Measurements from ENCODE around the gene TRAF5. TPM values are rescaled to one million over a fixed set of nuclear protein-coding genes. Genes with fewer than 3 reads are reported as not detected.

The TRAF5 gene
- total RNA-seq, 1 experiment from 2014 or later = 8.8 TPM

DNA sequence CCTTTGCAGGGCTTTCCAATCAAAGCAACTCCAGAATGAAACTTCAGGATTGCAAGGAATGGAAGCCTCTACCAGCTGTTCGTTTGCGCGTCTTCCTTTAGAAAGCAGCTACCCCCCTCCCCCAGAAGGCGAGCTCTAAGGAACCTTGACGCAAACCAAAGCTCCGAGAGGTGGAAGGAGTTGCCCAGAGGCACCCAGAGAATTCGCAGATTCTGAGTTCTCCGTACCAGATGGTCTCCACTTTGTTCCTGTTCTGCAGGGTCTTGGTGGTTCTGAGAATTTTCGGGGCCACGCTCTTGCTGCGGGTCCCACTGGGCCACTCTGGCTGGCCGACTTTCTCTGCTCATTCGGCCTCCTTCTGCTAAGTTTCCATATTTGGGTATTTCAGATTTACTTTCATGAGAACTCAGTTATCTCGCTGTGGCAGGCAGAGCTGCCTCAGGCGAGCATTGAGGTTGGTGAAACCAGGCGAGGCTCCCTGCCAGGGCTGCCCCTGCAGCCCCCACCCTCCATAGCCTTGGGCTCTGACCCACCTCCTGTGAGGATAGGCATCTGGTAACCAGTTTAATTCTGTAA is 801 bp downstream of the TRAF5 start:
- ChIA-PET CTCF (interaction anchor here (0.7 kb wide), 1 partner anchor 142 kb away, joined by 3 read pairs; no protein-coding TSS in a partner anchor), POLR2A (no interaction called here)
- Histone ChIP-seq H3K27me3 (replicated peaks; ENCODE audit: control insufficient read depth, insufficient read depth, low read length) (no peaks in the 10 kb centered on the region), H3K36me3 (ENCODE audit: control insufficient read depth, insufficient read depth, low read length) (no peaks in the 10 kb centered on the region), H3K4me3 (ENCODE audit: low read depth, low read length) (peak overlapping the region; percentile 66), H3K4me1 (peaks cover 4% of the 10 kb centered on the region), H3K9me3 (no peaks in the 10 kb centered on the region)
- TF ChIP-seq, protein P1, sequence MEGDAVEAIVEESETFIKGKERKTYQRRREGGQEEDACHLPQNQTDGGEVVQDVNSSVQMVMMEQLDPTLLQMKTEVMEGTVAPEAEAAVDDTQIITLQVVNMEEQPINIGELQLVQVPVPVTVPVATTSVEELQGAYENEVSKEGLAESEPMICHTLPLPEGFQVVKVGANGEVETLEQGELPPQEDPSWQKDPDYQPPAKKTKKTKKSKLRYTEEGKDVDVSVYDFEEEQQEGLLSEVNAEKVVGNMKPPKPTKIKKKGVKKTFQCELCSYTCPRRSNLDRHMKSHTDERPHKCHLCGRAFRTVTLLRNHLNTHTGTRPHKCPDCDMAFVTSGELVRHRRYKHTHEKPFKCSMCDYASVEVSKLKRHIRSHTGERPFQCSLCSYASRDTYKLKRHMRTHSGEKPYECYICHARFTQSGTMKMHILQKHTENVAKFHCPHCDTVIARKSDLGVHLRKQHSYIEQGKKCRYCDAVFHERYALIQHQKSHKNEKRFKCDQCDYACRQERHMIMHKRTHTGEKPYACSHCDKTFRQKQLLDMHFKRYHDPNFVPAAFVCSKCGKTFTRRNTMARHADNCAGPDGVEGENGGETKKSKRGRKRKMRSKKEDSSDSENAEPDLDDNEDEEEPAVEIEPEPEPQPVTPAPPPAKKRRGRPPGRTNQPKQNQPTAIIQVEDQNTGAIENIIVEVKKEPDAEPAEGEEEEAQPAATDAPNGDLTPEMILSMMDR (IDR thresholded peaks at IDR 0.05; ENCODE audit: insufficient read depth in 1 of 2, low read depth in 1 of 2, low read length in 1 of 2, severe bottlenecking in 1 of 2, unreplicated experiment in 1 of 2) = no peak
- no TSS peak for BruUV-seq (replicated peaks)
- peak overlapping the region; percentile 87 for H3K4me3 Mint-ChIP-seq (ENCODE audit: unreplicated experiment)
- H3K27ac Mint-ChIP-seq (ENCODE audit: unreplicated experiment) = peak overlapping the region; percentile 74
- intact Hi-C loops (cut with micrococcal nuclease; ENCODE audit: unreplicated experiment) = no loop called here
- DNase-seq = no peak
- no peaks in the 10 kb centered on the region for H3K9me3 Mint-ChIP-seq (ENCODE audit: unreplicated experiment)
- H3K36me3 Mint-ChIP-seq (ENCODE audit: insufficient read depth, unreplicated experiment) = no peaks in the 10 kb centered on the region
- H3K4me1 Mint-ChIP-seq (ENCODE audit: low read depth, unreplicated experiment) = peaks cover 10% of the 10 kb centered on the region
- H3K27me3 Mint-ChIP-seq (ENCODE audit: insufficient read depth, unreplicated experiment) = no peaks in the 10 kb centered on the region

GRCh38 chr1:211328084-211328694 is 1.6 kb downstream of the TRAF5 start:
- Histone ChIP-seq H3K4me3 (ENCODE audit: low read depth, low read length) (no peak overlapping the region), H3K9me3 (no peaks in the 10 kb centered on the region), H3K4me1 (peaks cover 4% of the 10 kb centered on the region), H3K36me3 (ENCODE audit: control insufficient read depth, insufficient read depth, low read length) (no peaks in the 10 kb centered on the region), H3K27me3 (replicated peaks; ENCODE audit: control insufficient read depth, insufficient read depth, low read length) (no peaks in the 10 kb centered on the region)
- H3K36me3 Mint-ChIP-seq (ENCODE audit: insufficient read depth, unreplicated experiment) = no peaks in the 10 kb centered on the region
- H3K4me3 Mint-ChIP-seq (ENCODE audit: unreplicated experiment) = no peak overlapping the region
- no peak overlapping the region for H3K27ac Mint-ChIP-seq (ENCODE audit: unreplicated experiment)
- ChIA-PET POLR2A (no interaction called here), CTCF (interaction anchor here (1.9 kb wide), 1 partner anchor 148 kb away, joined by 5 read pairs; no protein-coding TSS in a partner anchor)
- H3K4me1 Mint-ChIP-seq (ENCODE audit: low read depth, unreplicated experiment) = peaks cover 10% of the 10 kb centered on the region
- TSS peak; percentile 34 for BruUV-seq (replicated peaks)
- H3K9me3 Mint-ChIP-seq (ENCODE audit: unreplicated experiment) = no peaks in the 10 kb centered on the region
- TF ChIP-seq, protein P1 (IDR thresholded peaks at IDR 0.05; ENCODE audit: insufficient read depth in 1 of 2, low read depth in 1 of 2, low read length in 1 of 2, severe bottlenecking in 1 of 2, unreplicated experiment in 1 of 2) = no peak
- no peak for DNase-seq
- intact Hi-C loops (cut with micrococcal nuclease; ENCODE audit: unreplicated experiment) = no loop called here
- no peaks in the 10 kb centered on the region for H3K27me3 Mint-ChIP-seq (ENCODE audit: insufficient read depth, unreplicated experiment)

GRCh38 chr1:211328866-211329475 is 2.3 kb downstream of the TRAF5 start:
- POLR2A ChIA-PET = no interaction called here
- BruUV-seq (replicated peaks) = no TSS peak
- no peaks in the 10 kb centered on the region for H3K27me3 Mint-ChIP-seq (ENCODE audit: insufficient read depth, unreplicated experiment)
- Histone ChIP-seq H3K4me1 (peaks cover 11% of the 10 kb centered on the region), H3K27me3 (replicated peaks; ENCODE audit: control insufficient read depth, insufficient read depth, low read length) (no peaks in the 10 kb centered on the region), H3K36me3 (ENCODE audit: control insufficient read depth, insufficient read depth, low read length) (no peaks in the 10 kb centered on the region), H3K4me3 (ENCODE audit: low read depth, low read length) (no peak overlapping the region), H3K9me3 (no peaks in the 10 kb centered on the region)
- DNase-seq = no peak
- H3K36me3 Mint-ChIP-seq (ENCODE audit: insufficient read depth, unreplicated experiment) = no peaks in the 10 kb centered on the region
- no peak overlapping the region for H3K4me3 Mint-ChIP-seq (ENCODE audit: unreplicated experiment)
- no peaks in the 10 kb centered on the region for H3K9me3 Mint-ChIP-seq (ENCODE audit: unreplicated experiment)
- H3K4me1 Mint-ChIP-seq (ENCODE audit: low read depth, unreplicated experiment) = peaks cover 15% of the 10 kb centered on the region
- no peak overlapping the region for H3K27ac Mint-ChIP-seq (ENCODE audit: unreplicated experiment)
- intact Hi-C loops (cut with micrococcal nuclease; ENCODE audit: unreplicated experiment) = no loop called here
- TF ChIP-seq, protein P1 (IDR thresholded peaks at IDR 0.05; ENCODE audit: insufficient read depth in 1 of 2, low read depth in 1 of 2, low read length in 1 of 2, severe bottlenecking in 1 of 2, unreplicated experiment in 1 of 2) = no peak
- CTCF ChIA-PET = interaction anchor here (1.9 kb wide), 1 partner anchor 147 kb away, joined by 5 read pairs; no protein-coding TSS in a partner anchor

All from Caco-2 (cell line).